Endothelial cell of hepatic sinusoid (primary cell): ENCODE data around the gene FAM135A.
"Not testable (repeated sequence)": the region's sequence is repeated elsewhere in the genome, so short reads cannot be mapped to it uniquely, and the experiment has no call there.

Experiments used
- in situ Hi-C: cut with HindIII; loops from 2 replicates; pipeline ENCODE4 v1.10.0; 2017; ENCODE audit warnings: low sequenced_read_pairs

Gene FAM135A

GRCh38 chr6:70531133-70531532 lies 117.8 kb downstream of the FAM135A start:
- in situ Hi-C loops, result loop anchor here (10.0 kb wide), 1 partner anchor 144 kb away; no protein-coding TSS in a partner anchor

- in situ Hi-C loops, result loop anchor here (10.0 kb wide), 1 partner anchor 138 kb away; no protein-coding TSS in a partner anchor
Measured at GRCh38 chr6:70537266-70537665, 124.0 kb downstream of the FAM135A start.

GRCh38 chr6:70538376-70538775 lies 125.1 kb downstream of the FAM135A start:
- in situ Hi-C loops, result loop anchor here (10.0 kb wide), 1 partner anchor 136 kb away; no protein-coding TSS in a partner anchor

GRCh38 chr6:70547313-70547712 lies 134.0 kb downstream of the FAM135A start:
- in situ Hi-C loops, result no loop called here

- in situ Hi-C loops, result no loop called here
Measured at GRCh38 chr6:70547905-70548304, 134.6 kb downstream of the FAM135A start.

- in situ Hi-C loops, result no loop called here
Measured at GRCh38 chr6:70549327-70549726, 136.0 kb downstream of the FAM135A start.

GRCh38 chr6:70551566-70551965 lies 138.3 kb downstream of the FAM135A start:
- in situ Hi-C loops, result no loop called here

- in situ Hi-C loops, result not testable (repeated sequence)
Measured at GRCh38 chr6:70552286-70552940, 139.1 kb downstream of the FAM135A start.

- in situ Hi-C loops, result no loop called here
Measured at GRCh38 chr6:70552974-70553373, 139.7 kb downstream of the FAM135A start.

- in situ Hi-C loops, result no loop called here
Measured at GRCh38 chr6:70557998-70558397, 144.7 kb downstream of the FAM135A start.

GRCh38 chr6:70562401-70562800 lies 149.1 kb downstream of the FAM135A start:
- in situ Hi-C loops, result not testable (repeated sequence)

- in situ Hi-C loops, result no loop called here
Measured at GRCh38 chr6:70563530-70563929, 150.2 kb downstream of the FAM135A start.

- in situ Hi-C loops, result no loop called here
Measured at GRCh38 chr6:70566751-70567382, 153.6 kb downstream of the FAM135A start, which contains the start of gene SDHAF4. TSS of gene SDHAF4 (plus strand) at chr6:70566930. CDS start at chr6:70566941, 11 bp downstream.

GRCh38 chr6:70574643-70575042 lies 161.3 kb downstream of the FAM135A start:
- in situ Hi-C loops, result no loop called here

- in situ Hi-C loops, result no loop called here
Measured at GRCh38 chr6:70575899-70576495, 162.7 kb downstream of the FAM135A start.

- in situ Hi-C loops, result no loop called here
Measured at GRCh38 chr6:70586114-70586513, 172.8 kb downstream of the FAM135A start.

GRCh38 chr6:70590400-70590799 lies 177.1 kb downstream of the FAM135A start:
- in situ Hi-C loops, result no loop called here

- in situ Hi-C loops, result no loop called here
Measured at GRCh38 chr6:70592391-70593117, 179.2 kb downstream of the FAM135A start.

- in situ Hi-C loops, result no loop called here
Measured at GRCh38 chr6:70593118-70593486, 179.8 kb downstream of the FAM135A start.

GRCh38 chr6:70599187-70599586 lies 185.9 kb downstream of the FAM135A start:
- in situ Hi-C loops, result no loop called here

- in situ Hi-C loops, result no loop called here
Measured at GRCh38 chr6:70601014-70601413, 187.7 kb downstream of the FAM135A start.
